Pancreas (tissue), 10 donors: ENCODE measurements around the gene PXT1. TPM values are rescaled to one million over a fixed set of nuclear protein-coding genes. Genes with fewer than 3 reads are reported as not detected.
"Not testable (repeated sequence)": the region's sequence is repeated elsewhere in the genome, so short reads cannot be mapped to it uniquely, and the experiment has no call there.

Source experiments
- ATAC-seq, 4 donors: fragments of 200-7000 bp; cut with Tn5 transposase; one replicate each; pipeline versions ENCODE4 v1.8.0 to v1.9.1; 2020; ENCODE audit warnings: mild to moderate bottlenecking in 4 of 4, moderate library complexity in 4 of 4
- DNase-seq, 6 donors: peaks; one replicate each; pipeline ENCODE4 v3.0.0-alpha.2; 2020
- FAIRE-seq: peaks from 2 replicates; lab custom pipeline; 2012; peaks lifted over from hg19 to GRCh38; lab: Jason Lieb, UNC
- H3K27ac ChIP-seq, 4 donors: fragments of 200-600 bp; sonication (generic); 1 replicate in 3 of 4; 2 replicates in 1 of 4; pipeline versions ENCODE4 v1.5.0 to v1.8.0; 2020
- H3K27me3 ChIP-seq, 4 donors: fragments of 200-600 bp; one replicate each; pipeline ENCODE4 v1.8.0; 2021
- H3K36me3 ChIP-seq, 3 donors: fragments of 200-600 bp; sonication (generic) in 1 of 3; one replicate each; pipeline versions ENCODE4 v1.5.0 to v1.8.0; 2020 to 2021
- H3K4me1 ChIP-seq, 3 donors: fragments of 200-600 bp; one replicate each; pipeline ENCODE4 v1.8.0; 2021
- H3K4me3 ChIP-seq, 4 donors: fragments of 200-600 bp; sonication (generic) in 2 of 4; one replicate each; pipeline versions ENCODE4 v1.5.0 to v1.8.0; 2020 to 2021
- H3K9me3 ChIP-seq, 4 donors: fragments of 200-600 bp; one replicate each; pipeline ENCODE4 v1.8.0; 2021
- WGBS, 2 donors: extraction: QIAGEN DNeasy Blood & Tissue Kit; methylation state at CpG; one replicate each; pipeline ENCODE4 v1.1.7; 2013; 5-methylcytosine and 5-hydroxymethylcytosine counted together
- intact Hi-C, 3 donors: fragments of 100-400 bp; cut with DNase I; formaldehyde crosslinking; loops; one replicate each; pipeline versions ENCODE4 v1.11.1 to v1.14.2; 2022
- polyA plus RNA-seq, 2 donors: library from polyadenylated mRNA; stranded (reverse); fragments of 200-250 nt; gene quantifications; one replicate each; pipeline ENCODE4 v1.2.3, GENCODE V29; 2013
- total RNA-seq, 6 donors: library from RNA; stranded (reverse); fragmentation: NEBNext Ultra II Directional in 4 of 6; extraction: Animal tissue kit (Norgen Biotek cat#: 25700) in 4 of 6; gene quantifications; one replicate each; pipeline versions ENCODE4 v1.2.1 to v1.2.4, GENCODE V29; 2021 to 2023
- TF ChIP-seq, protein P1 (sequence below), 4 donors: fragments of 200-600 bp; sonication (generic) in 3 of 4; IDR thresholded peaks; one replicate each; pipeline versions ENCODE4 v1.5.0 to v1.8.0; 2021; ENCODE audit warnings: antibody characterized with exemption in 4 of 4
- donor health status: healthy with polysubstance abuse.
- donor health status: DM: no; HTN: no; CAD: no; lungs with moderate emphysema.
- donor health status: DM: no; HTN: no; CAD: no.
- donor health status: control.
- donor health status: control.
- donor health status: Bipolar disorder and iron deficiency.
- donor health status: DM: yes; HTN: yes; CAD: no.
- donor health status: DM: no; HTN: no; CAD: no.
- donor health status: DM: no; HTN: no; CAD: no.
- donor health status: DM: yes; HTN: yes; CAD: no.

The PXT1 gene
- total and polyA plus RNA-seq, 8 donors, result not detected

DNA sequence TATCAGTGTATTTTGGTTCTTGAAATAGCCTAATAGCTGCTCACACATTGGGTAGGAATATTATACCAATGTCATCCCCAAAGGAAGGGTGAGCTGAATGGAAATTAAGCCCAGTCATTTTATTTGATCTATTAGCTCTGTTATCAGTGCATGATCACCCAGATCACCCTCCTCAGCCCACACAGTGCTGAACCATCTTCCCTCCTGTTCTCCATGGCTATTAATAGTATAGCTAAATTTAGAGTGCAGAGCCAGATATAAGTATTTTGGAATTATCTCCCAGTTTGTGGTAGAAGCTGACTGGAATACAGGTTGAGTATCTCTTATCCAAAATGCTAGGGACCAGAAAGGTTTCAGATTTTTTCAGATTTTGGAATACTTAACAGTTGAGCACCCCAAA is 45.6 kb upstream of the PXT1 start:
- TF ChIP-seq, protein P1, sequence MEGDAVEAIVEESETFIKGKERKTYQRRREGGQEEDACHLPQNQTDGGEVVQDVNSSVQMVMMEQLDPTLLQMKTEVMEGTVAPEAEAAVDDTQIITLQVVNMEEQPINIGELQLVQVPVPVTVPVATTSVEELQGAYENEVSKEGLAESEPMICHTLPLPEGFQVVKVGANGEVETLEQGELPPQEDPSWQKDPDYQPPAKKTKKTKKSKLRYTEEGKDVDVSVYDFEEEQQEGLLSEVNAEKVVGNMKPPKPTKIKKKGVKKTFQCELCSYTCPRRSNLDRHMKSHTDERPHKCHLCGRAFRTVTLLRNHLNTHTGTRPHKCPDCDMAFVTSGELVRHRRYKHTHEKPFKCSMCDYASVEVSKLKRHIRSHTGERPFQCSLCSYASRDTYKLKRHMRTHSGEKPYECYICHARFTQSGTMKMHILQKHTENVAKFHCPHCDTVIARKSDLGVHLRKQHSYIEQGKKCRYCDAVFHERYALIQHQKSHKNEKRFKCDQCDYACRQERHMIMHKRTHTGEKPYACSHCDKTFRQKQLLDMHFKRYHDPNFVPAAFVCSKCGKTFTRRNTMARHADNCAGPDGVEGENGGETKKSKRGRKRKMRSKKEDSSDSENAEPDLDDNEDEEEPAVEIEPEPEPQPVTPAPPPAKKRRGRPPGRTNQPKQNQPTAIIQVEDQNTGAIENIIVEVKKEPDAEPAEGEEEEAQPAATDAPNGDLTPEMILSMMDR (IDR thresholded peaks at IDR 0.05), result no peak
- H3K4me1 ChIP-seq, result no peaks in the 10 kb centered on the region
- no peaks in the 10 kb centered on the region for H3K9me3 ChIP-seq
- FAIRE-seq, result no peak
- H3K27me3 ChIP-seq, result no peaks in the 10 kb centered on the region
- no peak overlapping the region for H3K4me3 ChIP-seq
- intact Hi-C loops, result no loop called here
- peaks cover 0 to 37% (median 6%) of the 10 kb centered on the region in 3 donors for H3K36me3 ChIP-seq
- no peak for ATAC-seq
- no peak overlapping the region for H3K27ac ChIP-seq
- no peak for DNase-seq

DNA sequence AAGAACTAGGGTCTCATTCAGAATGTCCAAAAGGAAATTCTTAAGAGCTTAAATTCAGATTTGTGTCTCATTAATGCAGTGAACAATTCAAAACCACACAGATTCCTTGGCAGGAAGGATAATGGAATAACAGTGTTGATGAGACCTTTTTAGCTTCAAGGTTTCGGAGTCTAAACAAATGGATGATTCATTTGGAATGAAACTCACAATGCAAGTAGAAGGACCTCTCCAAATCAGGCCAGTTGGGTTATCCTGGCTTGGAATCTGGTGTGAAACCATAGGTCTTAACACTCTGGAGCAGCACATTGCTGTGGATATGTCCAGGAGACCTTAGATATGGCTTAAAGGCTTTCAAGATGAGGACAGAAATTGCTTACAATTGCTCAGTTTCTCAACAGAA is 45.0 kb upstream of the PXT1 start:
- Histone ChIP-seq H3K9me3 (no peaks in the 10 kb centered on the region), H3K4me3 (no peak overlapping the region), H3K27me3 (no peaks in the 10 kb centered on the region), H3K4me1 (no peaks in the 10 kb centered on the region), H3K36me3 (peaks cover 0 to 37% (median 6%) of the 10 kb centered on the region in 3 donors), H3K27ac (no peak overlapping the region)
- intact Hi-C loops, result no loop called here
- no peak for FAIRE-seq
- 97 to 100% methylated on average over 1 of the region's 1 CpG for WGBS, 2 donors
- no peak for ATAC-seq
- TF ChIP-seq, protein P1 (IDR thresholded peaks at IDR 0.05), result no peak
- DNase-seq, result no peak

DNA sequence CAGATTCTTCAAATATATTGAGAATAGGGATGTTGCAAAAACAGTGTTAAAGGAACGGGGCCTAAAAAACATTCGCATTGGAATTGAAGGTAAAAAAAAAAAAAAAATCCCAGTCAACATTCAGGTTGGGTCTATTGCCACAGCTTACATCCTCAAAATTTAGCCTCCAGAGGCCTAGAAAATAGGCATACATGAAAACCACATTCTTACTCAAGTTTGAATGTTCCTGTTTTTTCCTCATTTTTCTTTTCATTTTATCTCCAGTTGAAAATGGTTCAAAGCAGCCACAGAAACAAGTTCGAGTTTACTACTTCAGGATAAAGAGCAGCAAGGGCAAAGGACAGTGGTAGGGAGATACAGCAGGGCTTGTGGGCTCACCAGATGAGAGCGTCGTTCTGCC is 42.1 kb upstream of the PXT1 start:
- DNase-seq (no peak), ATAC-seq (no peak), FAIRE-seq (no peak)
- intact Hi-C loops, result no loop called here
- no peak overlapping the region for H3K4me3 ChIP-seq
- WGBS, 2 donors, result 88 to 90% methylated on average over 5 of the region's 5 CpGs
- H3K9me3 ChIP-seq, result no peaks in the 10 kb centered on the region
- H3K27ac ChIP-seq, result no peak overlapping the region
- H3K36me3 ChIP-seq, result peaks cover 2 to 63% (median 6%) of the 10 kb centered on the region in 3 donors
- no peaks in the 10 kb centered on the region for H3K27me3 ChIP-seq
- H3K4me1 ChIP-seq, result no peaks in the 10 kb centered on the region
- TF ChIP-seq, protein P1 (IDR thresholded peaks at IDR 0.05), result no peak

DNA sequence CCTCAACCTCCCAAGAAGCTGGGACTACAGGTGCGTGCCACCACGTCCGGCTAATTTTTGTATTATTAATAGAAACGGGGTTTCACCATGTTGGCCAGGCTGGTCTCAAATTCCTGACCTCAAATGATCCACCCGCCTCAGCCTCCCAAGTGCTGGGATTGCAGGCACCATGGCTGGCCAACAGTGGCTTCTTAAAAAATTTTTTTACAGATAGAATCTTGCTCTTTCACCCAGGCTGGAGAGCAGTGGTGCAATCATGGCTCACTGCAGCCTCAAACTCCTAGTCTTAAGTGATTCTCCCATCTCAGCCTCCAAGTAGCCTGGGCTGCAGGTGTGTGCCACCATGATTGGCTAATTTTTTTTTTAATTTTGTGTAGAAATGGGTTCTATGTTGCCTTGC is 40.7 kb upstream of the PXT1 start:
- H3K36me3 ChIP-seq, result peaks cover 2 to 55% (median 6%) of the 10 kb centered on the region in 3 donors
- FAIRE-seq, H3K4me3 ChIP-seq: not testable (repeated sequence)

DNA sequence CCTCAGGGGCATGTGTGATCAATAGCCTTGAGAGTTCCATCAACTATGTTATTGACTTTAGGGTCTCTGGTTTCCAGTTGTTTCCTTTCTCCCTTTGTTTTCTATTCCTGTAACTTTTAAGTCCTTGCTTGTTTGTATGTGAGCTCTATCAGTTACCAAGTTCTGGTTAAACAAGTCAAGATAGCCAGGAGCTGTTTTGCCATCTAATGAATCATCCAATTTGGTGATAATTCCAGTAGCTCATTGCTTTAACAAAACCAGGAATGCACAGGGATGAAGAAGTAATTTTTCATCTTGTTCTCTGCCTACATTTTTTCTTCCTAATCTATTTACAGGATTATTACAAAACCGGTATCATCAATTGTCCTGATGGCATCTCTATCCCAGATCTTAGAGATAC is 36.6 kb upstream of the PXT1 start:
- Histone ChIP-seq H3K27ac (no peak overlapping the region), H3K27me3 (no peaks in the 10 kb centered on the region), H3K4me3 (no peak overlapping the region), H3K36me3 (peaks cover 0 to 31% (median 2%) of the 10 kb centered on the region in 3 donors), H3K4me1 (no peaks in the 10 kb centered on the region), H3K9me3 (no peaks in the 10 kb centered on the region)
- ATAC-seq (no peak), DNase-seq (no peak), FAIRE-seq (no peak)
- TF ChIP-seq, protein P1 (IDR thresholded peaks at IDR 0.05), result no peak
- 72 to 77% methylated on average over 1 of the region's 1 CpG for WGBS, 2 donors
- intact Hi-C loops, result no loop called here

More for the DNA sequence above, 40.7 kb upstream of the PXT1 start:
- WGBS, 2 donors, result 95 to 98% methylated on average over 5 of the region's 5 CpGs
- H3K9me3 ChIP-seq, H3K4me1 ChIP-seq, ATAC-seq, H3K27me3 ChIP-seq, DNase-seq, intact Hi-C loops, H3K27ac ChIP-seq: not testable (repeated sequence)
